Endometrial microvascular endothelial cells (primary cell): ENCODE data around the gene SLN. TPM values are rescaled to one million over a fixed set of nuclear protein-coding genes. Genes with fewer than 3 reads are reported as not detected.
"Not testable (repeated sequence)": the region's sequence is repeated elsewhere in the genome, so short reads cannot be mapped to it uniquely, and the experiment has no call there.

Experiments used
- in situ Hi-C: cut with HindIII; loops from 2 replicates; pipeline ENCODE4 v1.10.0; 2017; ENCODE audit warnings: low sequenced_read_pairs, low pct_unique_long_range_greater_than_20kb; ENCODE audit errors: inconsistent ontology term
- total RNA-seq: library from RNA; depleted of rRNA; stranded (reverse); fragments of >200 nt; gene quantifications from one replicate; pipeline ENCODE4 v1.2.3, GENCODE V29; 2015; ENCODE audit errors: inconsistent ontology term

SLN gene
- total RNA-seq, result not detected

- in situ Hi-C loops, result no loop called here
These were observed at the start of gene SLN for GRCh38 chr11:107711861-107712755. TSS of gene SLN (minus strand) at chr11:107712056.

GRCh38 chr11:107758719-107759355, 47.0 kb upstream of the SLN start:
- in situ Hi-C loops, result not testable (repeated sequence)

- in situ Hi-C loops, result no loop called here
These were observed 45.8 kb upstream of the SLN start for GRCh38 chr11:107757661-107758060.

- in situ Hi-C loops, result no loop called here
These were observed 44.7 kb upstream of the SLN start for GRCh38 chr11:107756553-107756952.

- in situ Hi-C loops, result no loop called here
These were observed 41.3 kb upstream of the SLN start for GRCh38 chr11:107752949-107753822.

GRCh38 chr11:107752508-107752907, 40.7 kb upstream of the SLN start:
- in situ Hi-C loops, result no loop called here

- in situ Hi-C loops, result no loop called here
These were observed 39.2 kb upstream of the SLN start for GRCh38 chr11:107751082-107751481.

- in situ Hi-C loops, result no loop called here
These were observed 38.5 kb upstream of the SLN start for GRCh38 chr11:107750313-107750712.

- in situ Hi-C loops, result no loop called here
These were observed 35.8 kb upstream of the SLN start for GRCh38 chr11:107747622-107748021.

GRCh38 chr11:107744736-107745135, 32.9 kb upstream of the SLN start:
- in situ Hi-C loops, result no loop called here

- in situ Hi-C loops, result no loop called here
These were observed 31.3 kb upstream of the SLN start for GRCh38 chr11:107743191-107743590.

GRCh38 chr11:107741044-107741823, 29.4 kb upstream of the SLN start:
- in situ Hi-C loops, result no loop called here

GRCh38 chr11:107740271-107740670, 28.4 kb upstream of the SLN start:
- in situ Hi-C loops, result no loop called here

- in situ Hi-C loops, result no loop called here
These were observed 24.7 kb upstream of the SLN start for GRCh38 chr11:107736546-107736945.

- in situ Hi-C loops, result no loop called here
These were observed 21.7 kb upstream of the SLN start for GRCh38 chr11:107733518-107733917.

- in situ Hi-C loops, result no loop called here
These were observed 20.8 kb upstream of the SLN start for GRCh38 chr11:107732689-107733051.

GRCh38 chr11:107731941-107732688, 20.3 kb upstream of the SLN start:
- in situ Hi-C loops, result no loop called here

GRCh38 chr11:107722662-107723061, 10.8 kb upstream of the SLN start:
- in situ Hi-C loops, result no loop called here
